A549 (cell line): ENCODE results near the gene TM4SF18. TPM values are rescaled to one million over a fixed set of nuclear protein-coding genes. Genes with fewer than 3 reads are reported as not detected.

Experiments
- ATAC-seq, 2 experiments: fragments of 200-7000 bp in 1 of 2; fragments of >200 bp in 1 of 2; cut with Nextera tagmentation in 1 of 2; cut with Tn5 transposase in 1 of 2; 3 replicates each; pipeline versions ENCODE4 v1.8.0 to v1.9.1; 2018 to 2020; ENCODE audit warnings: mild to moderate bottlenecking in 1 of 2, moderate library complexity in 1 of 2
- CTCF ChIA-PET: fragments of 300-600 bp; sonication (Branson Sonifier 250); formaldehyde crosslinking; extraction: SDS; loops from one replicate; lab custom pipeline; 2021; ENCODE audit warnings: antibody characterized with exemption, inconsistent platforms; lab: Yijun Ruan, JAX
- POLR2A ChIA-PET: fragments of 350-600 bp; formaldehyde crosslinking; extraction: SDS; loops from one replicate; lab custom pipeline; 2021; ENCODE audit warnings: antibody characterized with exemption, inconsistent platforms; lab: Yijun Ruan, JAX
- DNase-seq, 2 experiments: peaks; one replicate each; pipeline versions ENCODE4 v3.0.0 to v3.0.0-alpha.2; 2011 to 2016; ENCODE audit warnings: low read depth in 1 of 2, low spot score in 1 of 2
- FAIRE-seq: peaks from 2 replicates; lab custom pipeline; 2011; peaks lifted over from hg19 to GRCh38; lab: Jason Lieb, UNC
- H3K27ac ChIP-seq, 2 experiments: fragments of >200 bp; sonication (Bioruptor Twin); formaldehyde crosslinking; 3 replicates each; pipeline ENCODE4 v1.5.1; 2016 to 2017
- H3K4me1 ChIP-seq: fragments of >200 bp; sonication (Bioruptor Twin); formaldehyde crosslinking; 3 replicates; pipeline ENCODE4 v1.6.1; 2016
- H3K4me2 ChIP-seq: fragments of >200 bp; sonication (Bioruptor Twin); formaldehyde crosslinking; 3 replicates; pipeline ENCODE4 v1.6.1; 2016
- H3K4me3 ChIP-seq: fragments of >200 bp; sonication (Bioruptor Twin); formaldehyde crosslinking; 3 replicates; pipeline ENCODE4 v1.5.1; 2016
- H3K9me3 ChIP-seq: fragments of >200 bp; sonication (Bioruptor Twin); formaldehyde crosslinking; 3 replicates; pipeline ENCODE4 v1.6.1; 2016
- EP300 ChIP-seq, 2 experiments: fragments of >200 bp; sonication (Bioruptor Twin); formaldehyde crosslinking; IDR thresholded peaks; 2 replicates in 1 of 2; 3 replicates in 1 of 2; pipeline ENCODE4 v1.6.1; 2016 to 2017
- FOSL2 ChIP-seq, 2 experiments: fragments of 450-650 bp in 1 of 2; fragments of >200 bp in 1 of 2; sonication (Bioruptor Twin) in 1 of 2; formaldehyde crosslinking; IDR thresholded peaks; 2 replicates each; pipeline versions ENCODE4 v1.5.0 to v1.6.1; 2016 to 2020; ENCODE audit warnings: mild to moderate bottlenecking in 1 of 2, moderate library complexity in 1 of 2
- GATA3 ChIP-seq: IDR thresholded peaks from 2 replicates; pipeline ENCODE4 v1.6.1; 2012; ENCODE audit warnings: borderline replicate concordance
- HOXA7 ChIP-seq: fragments of 250-450 bp; sonication (Bioruptor Pico); IDR thresholded peaks from 2 replicates; pipeline ENCODE4 v1.5.0; 2020; ENCODE audit warnings: mild to moderate bottlenecking, moderate library complexity
- HOXB5 ChIP-seq: fragments of 250-450 bp; sonication (Bioruptor Pico); IDR thresholded peaks from 2 replicates; pipeline ENCODE4 v1.5.0; 2020; ENCODE audit warnings: mild to moderate bottlenecking, moderate library complexity
- JUN ChIP-seq, 2 experiments: fragments of >200 bp; sonication (Bioruptor Twin); formaldehyde crosslinking; IDR thresholded peaks; 2 replicates in 1 of 2; 3 replicates in 1 of 2; pipeline ENCODE4 v1.6.1; 2016 to 2017
- KDM1A ChIP-seq: fragments of 200-600 bp; sonication (generic); IDR thresholded peaks from 2 replicates; pipeline ENCODE4 v1.6.1; 2016; ENCODE audit warnings: low read depth, mild to moderate bottlenecking
- MAFK ChIP-seq: fragments of 450-650 bp; IDR thresholded peaks from 2 replicates; pipeline ENCODE4 v1.6.1; 2014; ENCODE audit not compliant: partially characterized antibody
- MAZ ChIP-seq: fragments of 150-350 bp; IDR thresholded peaks from 2 replicates; pipeline ENCODE4 v1.6.1; 2014; ENCODE audit warnings: antibody characterized with exemption, low read depth, low read length, borderline replicate concordance
- MYC ChIP-seq: IDR thresholded peaks from 2 replicates; pipeline ENCODE4 v1.6.1; 2012; ENCODE audit warnings: mild to moderate bottlenecking, inconsistent platforms, low read length, improper control_type of control experiment, borderline replicate concordance
- RAD21 ChIP-seq, 2 experiments: fragments of >200 bp in 1 of 2; sonication (Bioruptor Twin) in 1 of 2; formaldehyde crosslinking in 1 of 2; IDR thresholded peaks in 1 of 2; conservative IDR thresholded peaks in 1 of 2; 2 replicates in 1 of 2; 3 replicates in 1 of 2; pipeline ENCODE4 v1.6.1; 2012 to 2018; ENCODE audit warnings: inconsistent platforms in 1 of 2
- RCOR1 ChIP-seq: fragments of 150-350 bp; IDR thresholded peaks from 2 replicates; pipeline ENCODE4 v1.6.1; 2014; ENCODE audit warnings: antibody characterized with exemption, low read length, low read depth
- RFX5 ChIP-seq: fragments of 450-650 bp; IDR thresholded peaks from 2 replicates; pipeline ENCODE4 v1.7.1; 2014; ENCODE audit warnings: antibody characterized with exemption, mild to moderate bottlenecking, moderate library complexity
- RNF2 ChIP-seq: fragments of 200-600 bp; sonication (generic); IDR thresholded peaks from 2 replicates; pipeline ENCODE4 v1.6.1; 2016; ENCODE audit warnings: low read depth, mild to moderate bottlenecking, antibody characterized with exemption, moderate library complexity, borderline replicate concordance
- SREBF2 ChIP-seq: fragments of 450-650 bp; IDR thresholded peaks from 2 replicates; pipeline ENCODE4 v1.6.1; 2014; ENCODE audit warnings: mild to moderate bottlenecking, moderate library complexity
- TFCP2L1 ChIP-seq: fragments of 250-450 bp; sonication (Bioruptor Pico); IDR thresholded peaks from 2 replicates; pipeline ENCODE4 v1.5.0; 2021; ENCODE audit warnings: mild to moderate bottlenecking
- ZNF302 ChIP-seq: fragments of 250-450 bp; sonication (Bioruptor Pico); IDR thresholded peaks from 2 replicates; pipeline ENCODE4 v1.9.0; 2021; ENCODE audit warnings: inconsistent platforms, mild to moderate bottlenecking, moderate library complexity
- ZSCAN20 ChIP-seq: fragments of 250-450 bp; sonication (Bioruptor Pico); IDR thresholded peaks from 2 replicates; pipeline ENCODE4 v1.8.0; 2022; ENCODE audit warnings: mild to moderate bottlenecking, moderate library complexity
- WGBS: methylation state at CpG from one replicate; pipeline ENCODE4 v1.1.6; 2017; ENCODE audit errors: missing lambda C conversion rate; 5-methylcytosine and 5-hydroxymethylcytosine counted together
- polyA plus RNA-seq, 4 experiments: library from polyadenylated mRNA; depleted of rRNA in 3 of 4; stranded (reverse); fragments of >200 nt; fragmentation: RNase III in 1 of 4; extraction: RNeasy Plus Mini Kit Qiagen cat#74134 plus additional on column Dnase treatment in 1 of 4; gene quantifications; 2 replicates in 3 of 4; 3 replicates in 1 of 4; pipeline ENCODE4 v1.2.3, GENCODE V29; 2011 to 2017
- TF ChIP-seq, protein P1 (sequence below): fragments of 150-350 bp; IDR thresholded peaks from 2 replicates; pipeline ENCODE4 v1.6.1; 2014; ENCODE audit warnings: low read depth, mild to moderate bottlenecking, low read length
- TF ChIP-seq, protein P2 (sequence below): fragments of >200 bp; sonication (Bioruptor Twin); formaldehyde crosslinking; IDR thresholded peaks from 2 replicates; pipeline ENCODE4 v1.6.1; 2016
- TF ChIP-seq, protein P3 (sequence below): fragments of 450-650 bp; IDR thresholded peaks from 2 replicates; pipeline ENCODE4 v1.6.1; 2014; ENCODE audit warnings: antibody characterized with exemption
- TF ChIP-seq, protein P4 (sequence below): fragments of 250-450 bp; sonication (Bioruptor Pico); IDR thresholded peaks from 2 replicates; pipeline ENCODE4 v1.5.0; 2021; ENCODE audit warnings: mild to moderate bottlenecking, moderate library complexity, borderline replicate concordance
- TF ChIP-seq, protein P5 (sequence below): fragments of 200-600 bp; sonication (generic); IDR thresholded peaks from 2 replicates; pipeline ENCODE4 v1.6.1; 2016; ENCODE audit warnings: antibody characterized with exemption, mild to moderate bottlenecking, moderate library complexity
- TF ChIP-seq, protein P6 (sequence below): fragments of 250-450 bp; sonication (Bioruptor Pico); IDR thresholded peaks from 2 replicates; pipeline ENCODE4 v1.5.0; 2020; ENCODE audit warnings: low read depth, mild to moderate bottlenecking, moderate library complexity

The TM4SF18 gene
- polyA plus RNA-seq, 2 of the 4 experiments (the other 2 are of a cell fraction), result 51.3 to 99.8 TPM

DNA sequence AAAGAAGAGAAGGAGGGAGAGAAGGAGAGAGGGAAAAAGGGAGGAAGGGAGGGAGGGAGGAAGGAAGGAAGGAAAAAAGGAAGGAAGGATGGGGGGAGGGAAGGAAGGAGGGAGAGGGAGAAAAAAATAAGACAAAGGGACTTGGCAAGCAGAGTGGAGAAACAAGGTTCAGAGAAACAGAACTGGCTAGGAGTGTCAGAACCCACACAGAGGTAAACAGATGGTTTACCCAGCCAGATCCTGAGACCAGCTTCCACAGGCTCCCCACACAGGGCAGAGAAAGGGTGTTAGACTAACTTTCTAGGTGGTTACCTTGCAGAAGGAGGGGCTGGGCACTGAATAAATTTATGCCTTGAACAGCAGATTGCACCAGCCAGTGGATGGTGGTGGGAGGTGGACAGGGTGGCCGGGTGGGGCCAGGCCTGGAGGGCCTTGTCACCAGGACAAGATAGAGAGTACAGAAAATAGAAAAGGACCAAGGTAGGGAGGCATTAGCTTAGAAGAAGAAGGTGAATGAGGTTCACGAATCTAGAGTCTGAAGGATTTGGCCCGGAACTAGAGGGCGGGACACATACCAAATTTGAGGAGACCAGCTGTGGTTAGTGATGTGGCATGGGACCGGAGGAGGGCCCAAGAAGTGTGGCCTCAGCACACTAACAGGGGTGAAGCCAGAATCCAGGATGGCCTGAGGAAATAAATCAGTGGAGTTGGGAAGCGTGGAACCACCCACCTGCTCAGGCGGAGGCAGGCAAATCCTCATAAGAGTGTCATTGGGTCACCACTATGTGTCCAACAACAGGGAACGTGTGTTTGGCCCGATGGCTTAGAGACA lies 45.3 kb upstream of the TM4SF18 start (continued):
- no peak for TF ChIP-seq SREBF2
- TF ChIP-seq ZNF302 (CRISPR knock-in tag), result no peak
- TF ChIP-seq, protein P1, sequence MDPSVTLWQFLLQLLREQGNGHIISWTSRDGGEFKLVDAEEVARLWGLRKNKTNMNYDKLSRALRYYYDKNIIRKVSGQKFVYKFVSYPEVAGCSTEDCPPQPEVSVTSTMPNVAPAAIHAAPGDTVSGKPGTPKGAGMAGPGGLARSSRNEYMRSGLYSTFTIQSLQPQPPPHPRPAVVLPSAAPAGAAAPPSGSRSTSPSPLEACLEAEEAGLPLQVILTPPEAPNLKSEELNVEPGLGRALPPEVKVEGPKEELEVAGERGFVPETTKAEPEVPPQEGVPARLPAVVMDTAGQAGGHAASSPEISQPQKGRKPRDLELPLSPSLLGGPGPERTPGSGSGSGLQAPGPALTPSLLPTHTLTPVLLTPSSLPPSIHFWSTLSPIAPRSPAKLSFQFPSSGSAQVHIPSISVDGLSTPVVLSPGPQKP, result no peak
- TF ChIP-seq, all 56 proteins: peak for 7

DNA sequence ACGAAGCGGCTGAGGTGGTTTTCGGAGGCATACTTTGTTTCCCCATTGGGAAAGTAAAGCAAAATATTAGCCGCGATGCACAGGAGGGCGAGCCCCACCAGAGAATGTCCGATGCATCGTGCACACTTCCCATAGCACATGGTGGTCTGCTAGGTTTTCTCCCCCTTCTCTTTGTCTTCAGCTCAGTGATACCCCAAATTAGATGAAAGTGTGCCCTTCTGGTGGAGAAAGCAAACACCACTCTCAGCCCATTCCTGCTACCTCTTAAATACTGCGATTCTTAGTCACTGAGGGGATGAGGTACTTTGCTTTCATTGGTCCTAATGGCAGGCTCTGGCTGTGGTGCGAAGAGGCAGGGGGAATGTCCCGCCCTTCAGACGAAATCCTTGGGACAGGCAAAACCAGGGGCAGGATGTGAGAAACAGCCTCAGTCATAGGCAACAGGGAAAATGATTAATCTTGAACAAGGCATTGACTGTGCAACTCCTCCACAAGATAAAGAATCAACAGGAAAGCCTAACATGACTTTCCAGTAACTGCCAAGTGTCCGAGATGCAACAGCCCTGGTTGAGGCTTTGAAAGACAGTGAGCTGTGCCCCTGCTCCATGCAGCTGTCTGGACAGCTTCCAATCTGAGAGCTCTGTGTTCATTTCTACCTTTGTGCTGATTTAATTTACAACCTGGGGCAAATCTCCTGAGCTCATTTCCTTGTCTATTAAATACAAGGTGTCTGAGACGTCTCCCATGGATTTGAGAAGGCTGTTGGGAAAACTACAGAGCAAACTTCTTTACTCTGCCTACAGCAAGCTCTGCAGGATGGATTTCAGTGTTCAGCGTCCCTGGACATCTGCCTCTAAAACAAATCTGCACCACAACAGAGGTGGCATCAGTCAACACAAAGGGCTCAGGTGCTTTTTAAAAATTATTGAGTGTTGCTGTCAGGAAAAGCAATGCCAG lies 44.2 kb upstream of the TM4SF18 start, which contains the start of gene TM4SF1:
TM4SF1 (minus strand) TSS at position 242 of the 957 bp plus-strand sequence; CDS start at position 140, 102 bp downstream.
- H3K9me3 ChIP-seq, result no peaks in the 10 kb centered on the region
- H3K27ac ChIP-seq, result peak within 1 kb of the TSS; percentile 88 to 92
- H3K4me1 ChIP-seq, result peaks cover 55% of the 10 kb centered on the region
- CTCF ChIA-PET, result interaction anchor here (1.0 to 3.4 kb wide), 6 partner anchors 11 to 257 kb away, joined by 3 to 11 read pairs (median 4); no protein-coding TSS in a partner anchor
- peak within 1 kb of the TSS; percentile 58 for H3K4me3 ChIP-seq
- FAIRE-seq (peak; percentile 89), ATAC-seq (peak; percentile 85 to 92), DNase-seq (peak; percentile 87 to 98)
- POLR2A ChIA-PET, result interaction anchor here (0.6 to 2.8 kb wide), 10 partner anchors 9 to 107 kb away, joined by 3 to 23 read pairs (median 3); partner anchors contain the start of gene TM4SF4
- under 1% methylated on average over 15 of the region's 15 CpGs for WGBS
- H3K4me2 ChIP-seq, result peak within 1 kb of the TSS; percentile 91
- peak; percentile 87 for TF ChIP-seq HOXB5 (CRISPR knock-in tag)
- TF ChIP-seq, protein P2, sequence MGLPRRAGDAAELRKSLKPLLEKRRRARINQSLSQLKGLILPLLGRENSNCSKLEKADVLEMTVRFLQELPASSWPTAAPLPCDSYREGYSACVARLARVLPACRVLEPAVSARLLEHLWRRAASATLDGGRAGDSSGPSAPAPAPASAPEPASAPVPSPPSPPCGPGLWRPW, result no peak
- 0 out of 5 replicates have a peak, but pooled peaks of 1 of the 2 experiments have one; percentile 26 for TF ChIP-seq EP300 (IDR thresholded peaks at IDR 0.05)
- peak; percentile 94; a peak in 4 of 5 replicates for TF ChIP-seq JUN (IDR thresholded peaks at IDR 0.05)
- TF ChIP-seq RFX5, result peak; percentile 66; the same call in 1 of the 2 replicates
- TF ChIP-seq MYC, result peak; percentile 92
- peak; percentile 69; the same call in 1 of the 2 replicates for TF ChIP-seq GATA3
- peak in 1 of 2 experiments; percentile 14; a peak in 4 of 5 replicates for TF ChIP-seq RAD21 (conservative IDR thresholded peaks at IDR 0.05 in 1 of 2, IDR thresholded peaks at IDR 0.05 in 1 of 2)
- TF ChIP-seq, protein P3, sequence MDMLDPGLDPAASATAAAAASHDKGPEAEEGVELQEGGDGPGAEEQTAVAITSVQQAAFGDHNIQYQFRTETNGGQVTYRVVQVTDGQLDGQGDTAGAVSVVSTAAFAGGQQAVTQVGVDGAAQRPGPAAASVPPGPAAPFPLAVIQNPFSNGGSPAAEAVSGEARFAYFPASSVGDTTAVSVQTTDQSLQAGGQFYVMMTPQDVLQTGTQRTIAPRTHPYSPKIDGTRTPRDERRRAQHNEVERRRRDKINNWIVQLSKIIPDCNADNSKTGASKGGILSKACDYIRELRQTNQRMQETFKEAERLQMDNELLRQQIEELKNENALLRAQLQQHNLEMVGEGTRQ, result peak; percentile 2; the same call in 1 of the 2 replicates
- TF ChIP-seq, protein P4, sequence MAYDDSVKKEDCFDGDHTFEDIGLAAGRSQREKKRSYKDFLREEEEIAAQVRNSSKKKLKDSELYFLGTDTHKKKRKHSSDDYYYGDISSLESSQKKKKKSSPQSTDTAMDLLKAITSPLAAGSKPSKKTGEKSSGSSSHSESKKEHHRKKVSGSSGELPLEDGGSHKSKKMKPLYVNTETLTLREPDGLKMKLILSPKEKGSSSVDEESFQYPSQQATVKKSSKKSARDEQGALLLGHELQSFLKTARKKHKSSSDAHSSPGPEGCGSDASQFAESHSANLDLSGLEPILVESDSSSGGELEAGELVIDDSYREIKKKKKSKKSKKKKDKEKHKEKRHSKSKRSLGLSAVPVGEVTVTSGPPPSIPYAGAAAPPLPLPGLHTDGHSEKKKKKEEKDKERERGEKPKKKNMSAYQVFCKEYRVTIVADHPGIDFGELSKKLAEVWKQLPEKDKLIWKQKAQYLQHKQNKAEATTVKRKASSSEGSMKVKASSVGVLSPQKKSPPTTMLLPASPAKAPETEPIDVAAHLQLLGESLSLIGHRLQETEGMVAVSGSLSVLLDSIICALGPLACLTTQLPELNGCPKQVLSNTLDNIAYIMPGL (CRISPR knock-in tag), result no peak
- TF ChIP-seq RCOR1, result no peak
- TF ChIP-seq MAFK, result peak; percentile 43
- TF ChIP-seq, protein P5, sequence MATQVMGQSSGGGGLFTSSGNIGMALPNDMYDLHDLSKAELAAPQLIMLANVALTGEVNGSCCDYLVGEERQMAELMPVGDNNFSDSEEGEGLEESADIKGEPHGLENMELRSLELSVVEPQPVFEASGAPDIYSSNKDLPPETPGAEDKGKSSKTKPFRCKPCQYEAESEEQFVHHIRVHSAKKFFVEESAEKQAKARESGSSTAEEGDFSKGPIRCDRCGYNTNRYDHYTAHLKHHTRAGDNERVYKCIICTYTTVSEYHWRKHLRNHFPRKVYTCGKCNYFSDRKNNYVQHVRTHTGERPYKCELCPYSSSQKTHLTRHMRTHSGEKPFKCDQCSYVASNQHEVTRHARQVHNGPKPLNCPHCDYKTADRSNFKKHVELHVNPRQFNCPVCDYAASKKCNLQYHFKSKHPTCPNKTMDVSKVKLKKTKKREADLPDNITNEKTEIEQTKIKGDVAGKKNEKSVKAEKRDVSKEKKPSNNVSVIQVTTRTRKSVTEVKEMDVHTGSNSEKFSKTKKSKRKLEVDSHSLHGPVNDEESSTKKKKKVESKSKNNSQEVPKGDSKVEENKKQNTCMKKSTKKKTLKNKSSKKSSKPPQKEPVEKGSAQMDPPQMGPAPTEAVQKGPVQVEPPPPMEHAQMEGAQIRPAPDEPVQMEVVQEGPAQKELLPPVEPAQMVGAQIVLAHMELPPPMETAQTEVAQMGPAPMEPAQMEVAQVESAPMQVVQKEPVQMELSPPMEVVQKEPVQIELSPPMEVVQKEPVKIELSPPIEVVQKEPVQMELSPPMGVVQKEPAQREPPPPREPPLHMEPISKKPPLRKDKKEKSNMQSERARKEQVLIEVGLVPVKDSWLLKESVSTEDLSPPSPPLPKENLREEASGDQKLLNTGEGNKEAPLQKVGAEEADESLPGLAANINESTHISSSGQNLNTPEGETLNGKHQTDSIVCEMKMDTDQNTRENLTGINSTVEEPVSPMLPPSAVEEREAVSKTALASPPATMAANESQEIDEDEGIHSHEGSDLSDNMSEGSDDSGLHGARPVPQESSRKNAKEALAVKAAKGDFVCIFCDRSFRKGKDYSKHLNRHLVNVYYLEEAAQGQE, result peak; percentile 42; the same call in 1 of the 2 replicates
- no peak for TF ChIP-seq FOSL2 (IDR thresholded peaks at IDR 0.05)
- TF ChIP-seq FOSL2 (CRISPR knock-in tag; IDR thresholded peaks at IDR 0.05), result peak; percentile 61
- TF ChIP-seq MAZ, result no peak
- peak; percentile 93 for TF ChIP-seq TFCP2L1 (CRISPR knock-in tag)
- no peak for TF ChIP-seq RNF2
- TF ChIP-seq KDM1A, result no peak
- TF ChIP-seq, protein P6, sequence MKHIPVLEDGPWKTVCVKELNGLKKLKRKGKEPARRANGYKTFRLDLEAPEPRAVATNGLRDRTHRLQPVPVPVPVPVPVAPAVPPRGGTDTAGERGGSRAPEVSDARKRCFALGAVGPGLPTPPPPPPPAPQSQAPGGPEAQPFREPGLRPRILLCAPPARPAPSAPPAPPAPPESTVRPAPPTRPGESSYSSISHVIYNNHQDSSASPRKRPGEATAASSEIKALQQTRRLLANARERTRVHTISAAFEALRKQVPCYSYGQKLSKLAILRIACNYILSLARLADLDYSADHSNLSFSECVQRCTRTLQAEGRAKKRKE (CRISPR knock-in tag), result no peak
- no peak; the same call in 1 of the 2 replicates for TF ChIP-seq HOXA7 (CRISPR knock-in tag)
- no peak for TF ChIP-seq ZSCAN20
